Measurements from ENCODE around the gene B4GALT2.

The B4GALT2 gene

GRCh38 chr1:43947061-43947873, 31.7 kb upstream of the B4GALT2 start:
- no peak for DNase-seq

- DNase-seq, result no peak
Measured at GRCh38 chr1:43947874-43948437, 31.1 kb upstream of the B4GALT2 start.

GRCh38 chr1:43949678-43950077, 29.3 kb upstream of the B4GALT2 start:
- no peak for DNase-seq

GRCh38 chr1:43951021-43951985, 27.7 kb upstream of the B4GALT2 start:
- DNase-seq, result no peak

- DNase-seq, result no peak
Measured at GRCh38 chr1:43952731-43953346, 26.2 kb upstream of the B4GALT2 start.

- no peak for DNase-seq
Measured at GRCh38 chr1:43953361-43953760, 25.6 kb upstream of the B4GALT2 start.

- DNase-seq, result no peak
Measured at GRCh38 chr1:43954036-43954435, 25.0 kb upstream of the B4GALT2 start.

- DNase-seq, result no peak
Measured at GRCh38 chr1:43956234-43956633, 22.8 kb upstream of the B4GALT2 start.

GRCh38 chr1:43957407-43958040, 21.5 kb upstream of the B4GALT2 start:
- DNase-seq, result no peak

GRCh38 chr1:43958351-43959255, 20.4 kb upstream of the B4GALT2 start:
- DNase-seq, result no peak

GRCh38 chr1:43960798-43961197, 18.2 kb upstream of the B4GALT2 start:
- DNase-seq, result no peak

- DNase-seq, result no peak
Measured at GRCh38 chr1:43961692-43962091, 17.3 kb upstream of the B4GALT2 start.

GRCh38 chr1:43962324-43962723, 16.7 kb upstream of the B4GALT2 start:
- no peak for DNase-seq

- no peak for DNase-seq
Measured at GRCh38 chr1:43963006-43963405, 16.0 kb upstream of the B4GALT2 start.

- DNase-seq, result no peak
Measured at GRCh38 chr1:43963890-43964289, 15.1 kb upstream of the B4GALT2 start.

- no peak for DNase-seq
Measured at GRCh38 chr1:43965316-43965715, 13.7 kb upstream of the B4GALT2 start.

- no peak for DNase-seq
Measured at GRCh38 chr1:43968348-43968948, 10.6 kb upstream of the B4GALT2 start.

GRCh38 chr1:43969416-43969745, 9.6 kb upstream of the B4GALT2 start:
- no peak for DNase-seq

- peak; percentile 94 for DNase-seq
Measured at GRCh38 chr1:43969746-43970466, 9.1 kb upstream of the B4GALT2 start, which contains the start of gene DPH2. TSS of gene DPH2 (plus strand) at chr1:43970010. CDS start at chr1:43970176, 166 bp downstream.

- no peak for DNase-seq
Measured at GRCh38 chr1:43970502-43970901, 8.5 kb upstream of the B4GALT2 start.
